HepG2 (cell line): ENCODE data around the gene ANKS1B. TPM values are rescaled to one million over a fixed set of nuclear protein-coding genes. Genes with fewer than 3 reads are reported as not detected.

Source experiments
- KDM5A ChIP-seq: fragments of 200-600 bp; sonication (generic); IDR thresholded peaks from 2 replicates; pipeline ENCODE4 v1.7.0; 2018; ENCODE audit warnings: antibody characterized with exemption, mild to moderate bottlenecking, low read length, borderline replicate concordance
- SP4 ChIP-seq: sonication (generic); formaldehyde crosslinking; IDR thresholded peaks from 2 replicates; pipeline ENCODE4 v1.8.1; 2023; ENCODE audit warnings: mild to moderate bottlenecking, missing genetic modification reagents
- ZNF17 ChIP-seq: sonication (generic); formaldehyde crosslinking; IDR thresholded peaks from 2 replicates; pipeline ENCODE4 v1.5.0; 2020; ENCODE audit warnings: mild to moderate bottlenecking, missing genetic modification reagents
- polyA plus RNA-seq, 8 experiments: library from polyadenylated mRNA; depleted of rRNA in 3 of 8; stranded (reverse) in 7 of 8; unstranded in 1 of 8; fragments of >200 nt; fragmentation: Illumina TruSeq in 4 of 8; extraction: Trizol in 4 of 8; gene quantifications; 2 replicates each; pipeline versions ENCODE4 v1.2.1 to v1.2.3, GENCODE V29; 2011 to 2016; ENCODE audit warnings: low read depth in 4 of 8, missing spikeins in 1 of 8, mixed read lengths in 1 of 8; ENCODE audit not compliant: insufficient read depth in 1 of 8
- total RNA-seq, 5 experiments: library from RNA; depleted of rRNA; stranded (reverse); fragments of >200 nt; fragmentation: Illumina TruSeq; extraction: Trizol; gene quantifications; 2 replicates each; pipeline ENCODE4 v1.2.3, GENCODE V29; 2016; ENCODE audit warnings: low read depth in 1 of 5
- TF ChIP-seq, protein P1 (sequence below): sonication (generic); formaldehyde crosslinking; IDR thresholded peaks from 2 replicates; pipeline ENCODE4 v1.4.0; 2020; ENCODE audit warnings: mild to moderate bottlenecking, missing genetic modification reagents
- TF ChIP-seq, protein P2 (sequence below): sonication (generic); formaldehyde crosslinking; IDR thresholded peaks from 2 replicates; pipeline ENCODE4 v1.5.0; 2020; ENCODE audit warnings: missing genetic modification reagents, mild to moderate bottlenecking, borderline replicate concordance
- TF ChIP-seq, protein P3 (sequence below): sonication (generic); formaldehyde crosslinking; IDR thresholded peaks from 2 replicates; pipeline ENCODE4 v1.9.0; 2021; ENCODE audit warnings: mild to moderate bottlenecking, missing genetic modification reagents

Gene ANKS1B
- total and polyA plus RNA-seq, 2 of the 13 experiments (the other 11 are each of a cell fraction or from before 2014, with no cell fraction given), result 0.15 TPM; not detected in 1

DNA sequence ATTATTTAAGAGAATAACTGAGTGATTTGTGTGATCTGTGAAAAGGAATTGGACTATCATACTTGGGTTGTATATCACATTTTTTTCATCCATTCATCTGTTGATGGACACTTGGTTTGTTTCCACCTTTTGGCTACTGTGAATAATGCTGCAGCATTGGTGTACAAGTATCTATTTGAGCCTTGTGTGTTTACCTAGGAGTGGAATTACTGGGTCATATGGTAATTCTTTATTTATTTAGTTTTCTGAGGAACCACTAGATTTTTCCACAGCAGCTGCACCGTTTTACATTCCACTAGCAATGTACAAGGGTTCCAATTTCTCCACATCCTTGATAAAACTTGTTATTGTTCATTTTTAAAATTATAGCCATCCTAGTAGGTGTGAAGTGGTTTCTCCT is 1283.6 kb downstream of the ANKS1B start (continued):
- TF ChIP-seq, protein P1, sequence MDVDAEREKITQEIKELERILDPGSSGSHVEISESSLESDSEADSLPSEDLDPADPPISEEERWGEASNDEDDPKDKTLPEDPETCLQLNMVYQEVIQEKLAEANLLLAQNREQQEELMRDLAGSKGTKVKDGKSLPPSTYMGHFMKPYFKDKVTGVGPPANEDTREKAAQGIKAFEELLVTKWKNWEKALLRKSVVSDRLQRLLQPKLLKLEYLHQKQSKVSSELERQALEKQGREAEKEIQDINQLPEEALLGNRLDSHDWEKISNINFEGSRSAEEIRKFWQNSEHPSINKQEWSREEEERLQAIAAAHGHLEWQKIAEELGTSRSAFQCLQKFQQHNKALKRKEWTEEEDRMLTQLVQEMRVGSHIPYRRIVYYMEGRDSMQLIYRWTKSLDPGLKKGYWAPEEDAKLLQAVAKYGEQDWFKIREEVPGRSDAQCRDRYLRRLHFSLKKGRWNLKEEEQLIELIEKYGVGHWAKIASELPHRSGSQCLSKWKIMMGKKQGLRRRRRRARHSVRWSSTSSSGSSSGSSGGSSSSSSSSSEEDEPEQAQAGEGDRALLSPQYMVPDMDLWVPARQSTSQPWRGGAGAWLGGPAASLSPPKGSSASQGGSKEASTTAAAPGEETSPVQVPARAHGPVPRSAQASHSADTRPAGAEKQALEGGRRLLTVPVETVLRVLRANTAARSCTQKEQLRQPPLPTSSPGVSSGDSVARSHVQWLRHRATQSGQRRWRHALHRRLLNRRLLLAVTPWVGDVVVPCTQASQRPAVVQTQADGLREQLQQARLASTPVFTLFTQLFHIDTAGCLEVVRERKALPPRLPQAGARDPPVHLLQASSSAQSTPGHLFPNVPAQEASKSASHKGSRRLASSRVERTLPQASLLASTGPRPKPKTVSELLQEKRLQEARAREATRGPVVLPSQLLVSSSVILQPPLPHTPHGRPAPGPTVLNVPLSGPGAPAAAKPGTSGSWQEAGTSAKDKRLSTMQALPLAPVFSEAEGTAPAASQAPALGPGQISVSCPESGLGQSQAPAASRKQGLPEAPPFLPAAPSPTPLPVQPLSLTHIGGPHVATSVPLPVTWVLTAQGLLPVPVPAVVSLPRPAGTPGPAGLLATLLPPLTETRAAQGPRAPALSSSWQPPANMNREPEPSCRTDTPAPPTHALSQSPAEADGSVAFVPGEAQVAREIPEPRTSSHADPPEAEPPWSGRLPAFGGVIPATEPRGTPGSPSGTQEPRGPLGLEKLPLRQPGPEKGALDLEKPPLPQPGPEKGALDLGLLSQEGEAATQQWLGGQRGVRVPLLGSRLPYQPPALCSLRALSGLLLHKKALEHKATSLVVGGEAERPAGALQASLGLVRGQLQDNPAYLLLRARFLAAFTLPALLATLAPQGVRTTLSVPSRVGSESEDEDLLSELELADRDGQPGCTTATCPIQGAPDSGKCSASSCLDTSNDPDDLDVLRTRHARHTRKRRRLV (CRISPR knock-in tag), result no peak
- TF ChIP-seq ZNF17 (CRISPR knock-in tag), result no peak
- no peak for TF ChIP-seq KDM5A
- TF ChIP-seq SP4, result no peak
- TF ChIP-seq, protein P2, sequence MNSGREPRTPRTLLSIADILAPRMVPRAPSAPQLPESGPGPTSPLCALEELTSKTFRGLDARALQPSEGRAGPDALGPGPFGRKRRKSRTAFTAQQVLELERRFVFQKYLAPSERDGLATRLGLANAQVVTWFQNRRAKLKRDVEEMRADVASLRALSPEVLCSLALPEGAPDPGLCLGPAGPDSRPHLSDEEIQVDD, result no peak
- TF ChIP-seq, protein P3, sequence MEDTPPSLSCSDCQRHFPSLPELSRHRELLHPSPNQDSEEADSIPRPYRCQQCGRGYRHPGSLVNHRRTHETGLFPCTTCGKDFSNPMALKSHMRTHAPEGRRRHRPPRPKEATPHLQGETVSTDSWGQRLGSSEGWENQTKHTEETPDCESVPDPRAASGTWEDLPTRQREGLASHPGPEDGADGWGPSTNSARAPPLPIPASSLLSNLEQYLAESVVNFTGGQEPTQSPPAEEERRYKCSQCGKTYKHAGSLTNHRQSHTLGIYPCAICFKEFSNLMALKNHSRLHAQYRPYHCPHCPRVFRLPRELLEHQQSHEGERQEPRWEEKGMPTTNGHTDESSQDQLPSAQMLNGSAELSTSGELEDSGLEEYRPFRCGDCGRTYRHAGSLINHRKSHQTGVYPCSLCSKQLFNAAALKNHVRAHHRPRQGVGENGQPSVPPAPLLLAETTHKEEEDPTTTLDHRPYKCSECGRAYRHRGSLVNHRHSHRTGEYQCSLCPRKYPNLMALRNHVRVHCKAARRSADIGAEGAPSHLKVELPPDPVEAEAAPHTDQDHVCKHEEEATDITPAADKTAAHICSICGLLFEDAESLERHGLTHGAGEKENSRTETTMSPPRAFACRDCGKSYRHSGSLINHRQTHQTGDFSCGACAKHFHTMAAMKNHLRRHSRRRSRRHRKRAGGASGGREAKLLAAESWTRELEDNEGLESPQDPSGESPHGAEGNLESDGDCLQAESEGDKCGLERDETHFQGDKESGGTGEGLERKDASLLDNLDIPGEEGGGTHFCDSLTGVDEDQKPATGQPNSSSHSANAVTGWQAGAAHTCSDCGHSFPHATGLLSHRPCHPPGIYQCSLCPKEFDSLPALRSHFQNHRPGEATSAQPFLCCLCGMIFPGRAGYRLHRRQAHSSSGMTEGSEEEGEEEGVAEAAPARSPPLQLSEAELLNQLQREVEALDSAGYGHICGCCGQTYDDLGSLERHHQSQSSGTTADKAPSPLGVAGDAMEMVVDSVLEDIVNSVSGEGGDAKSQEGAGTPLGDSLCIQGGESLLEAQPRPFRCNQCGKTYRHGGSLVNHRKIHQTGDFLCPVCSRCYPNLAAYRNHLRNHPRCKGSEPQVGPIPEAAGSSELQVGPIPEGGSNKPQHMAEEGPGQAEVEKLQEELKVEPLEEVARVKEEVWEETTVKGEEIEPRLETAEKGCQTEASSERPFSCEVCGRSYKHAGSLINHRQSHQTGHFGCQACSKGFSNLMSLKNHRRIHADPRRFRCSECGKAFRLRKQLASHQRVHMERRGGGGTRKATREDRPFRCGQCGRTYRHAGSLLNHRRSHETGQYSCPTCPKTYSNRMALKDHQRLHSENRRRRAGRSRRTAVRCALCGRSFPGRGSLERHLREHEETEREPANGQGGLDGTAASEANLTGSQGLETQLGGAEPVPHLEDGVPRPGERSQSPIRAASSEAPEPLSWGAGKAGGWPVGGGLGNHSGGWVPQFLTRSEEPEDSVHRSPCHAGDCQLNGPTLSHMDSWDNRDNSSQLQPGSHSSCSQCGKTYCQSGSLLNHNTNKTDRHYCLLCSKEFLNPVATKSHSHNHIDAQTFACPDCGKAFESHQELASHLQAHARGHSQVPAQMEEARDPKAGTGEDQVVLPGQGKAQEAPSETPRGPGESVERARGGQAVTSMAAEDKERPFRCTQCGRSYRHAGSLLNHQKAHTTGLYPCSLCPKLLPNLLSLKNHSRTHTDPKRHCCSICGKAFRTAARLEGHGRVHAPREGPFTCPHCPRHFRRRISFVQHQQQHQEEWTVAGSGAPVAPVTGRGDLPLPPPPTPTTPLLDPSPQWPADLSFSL (CRISPR knock-in tag), result no peak
